ENCODE measurements around the gene SLFN11. TPM values are rescaled to one million over a fixed set of nuclear protein-coding genes. Genes with fewer than 3 reads are reported as not detected.

The SLFN11 gene
- polyA plus RNA-seq, 4 donors: 0.22 to 3.8 (median 3.1) TPM

Other genes starting within 250 kb of the SLFN11 start
- 10 to 100 TPM in 2 of 4 donors, 1 to 10 TPM in 2; 1.8 to 13.9 (median 7.5) TPM for gene NLE1, start 231.3 kb downstream of the SLFN11 start, polyA plus RNA-seq
- gene UNC45B, start 225.8 kb downstream of the SLFN11 start, polyA plus RNA-seq: under 1 TPM in 1 of 4 donors, not detected in 3; 0.62 TPM
- under 1 TPM in 1 of 4 donors, not detected in 3; 0.22 TPM for gene SLC35G3, start 179.2 kb downstream of the SLFN11 start, polyA plus RNA-seq
- gene SLFN5, start 130.5 kb downstream of the SLFN11 start, polyA plus RNA-seq: 1 to 10 TPM; 2.4 to 5.8 (median 3.0) TPM
- gene SLFN12, start 58.9 kb upstream of the SLFN11 start, polyA plus RNA-seq: 1 to 10 TPM in 3 of 4 donors, under 1 TPM in 1; 0.76 to 3.8 (median 1.7) TPM
- 1 to 10 TPM in 2 of 4 donors, under 1 TPM in 2; 0.67 to 2.4 (median 1.1) TPM for gene SLFN13, start 75.1 kb upstream of the SLFN11 start, polyA plus RNA-seq
- under 1 TPM in 2 of 4 donors, not detected in 2; 0.34 to 0.83 TPM for gene SLFN12L, start 164.1 kb upstream of the SLFN11 start, polyA plus RNA-seq
- under 1 TPM in 1 of 4 donors, not detected in 3; 0.07 TPM for gene SLFN14, start 187.2 kb upstream of the SLFN11 start, polyA plus RNA-seq
- gene PEX12, start 204.9 kb upstream of the SLFN11 start, polyA plus RNA-seq: 1 to 10 TPM; 2.9 to 7.4 (median 3.4) TPM
- gene AP2B1, start 213.7 kb upstream of the SLFN11 start, polyA plus RNA-seq: 10 to 100 TPM; 28.9 to 82.2 (median 45.4) TPM

Data from small intestine (tissue), 4 donors.